HUES48 (cell line): Measurements from ENCODE around the gene HIKESHI.

ENCODE experiments used
- H3K27ac ChIP-seq: one replicate; pipeline ENCODE4 v1.7.0; 2013; ENCODE audit warnings: low read depth, low read length, inconsistent platforms
- H3K27me3 ChIP-seq: 2 replicates; pipeline ENCODE4 v1.6.1; 2013; ENCODE audit warnings: mild to moderate bottlenecking, low read length; ENCODE audit not compliant: control insufficient read depth, insufficient read depth
- H3K36me3 ChIP-seq: 2 replicates; pipeline ENCODE4 v1.6.1; 2013; ENCODE audit warnings: low read length; ENCODE audit not compliant: control insufficient read depth, insufficient read depth
- H3K4me1 ChIP-seq: 2 replicates; pipeline ENCODE4 v1.6.1; 2013; ENCODE audit warnings: mild to moderate bottlenecking, low read length; ENCODE audit not compliant: control insufficient read depth, insufficient read depth
- H3K4me3 ChIP-seq: 2 replicates; pipeline ENCODE4 v1.5.1; 2013; ENCODE audit warnings: mild to moderate bottlenecking, low read depth, low read length
- H3K9ac ChIP-seq: 2 replicates; pipeline ENCODE4 v1.6.1; 2013; ENCODE audit warnings: mild to moderate bottlenecking, low read depth, low read length, moderate library complexity
- H3K9me3 ChIP-seq: 2 replicates; pipeline ENCODE4 v1.6.1; 2013; ENCODE audit warnings: low read length; ENCODE audit not compliant: control insufficient read depth, insufficient read depth

The HIKESHI gene

DNA sequence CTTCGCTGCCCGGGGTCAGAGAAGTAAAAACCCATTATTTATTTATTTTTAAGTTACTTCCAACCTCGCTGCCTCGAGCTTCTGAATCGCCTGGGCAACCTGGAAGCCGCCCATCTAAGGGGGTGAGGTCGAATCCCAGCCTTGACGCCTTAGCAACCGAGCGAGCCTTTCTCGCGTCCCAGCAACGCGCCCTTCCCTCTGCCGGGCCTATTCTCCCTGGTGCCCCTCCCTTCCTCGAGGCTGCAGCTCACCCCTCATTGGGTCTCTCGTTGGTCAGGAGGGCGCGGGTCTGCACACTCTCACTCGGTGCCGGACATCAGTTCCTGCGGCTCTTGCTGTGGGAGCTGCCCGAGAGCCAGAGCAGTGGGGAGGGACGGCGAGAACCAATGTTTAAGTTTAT lies 72.5 kb downstream of the HIKESHI start, which contains the start of gene CCDC81:
TSS of gene CCDC81 (plus strand) at position 302 of the 400 bp plus-strand sequence. CDS start 277 bp downstream, outside the sequence.
- Histone ChIP-seq H3K4me3 (peak within 1 kb of the TSS; percentile 52), H3K4me1 (peaks cover 5% of the 10 kb centered on the region; the same call in 1 of the 2 replicates), H3K9ac (no peak within 1 kb of the TSS), H3K9me3 (no peaks in the 10 kb centered on the region), H3K36me3 (no peaks in the 10 kb centered on the region), H3K27ac (no peak within 1 kb of the TSS), H3K27me3 (no peaks in the 10 kb centered on the region)

DNA sequence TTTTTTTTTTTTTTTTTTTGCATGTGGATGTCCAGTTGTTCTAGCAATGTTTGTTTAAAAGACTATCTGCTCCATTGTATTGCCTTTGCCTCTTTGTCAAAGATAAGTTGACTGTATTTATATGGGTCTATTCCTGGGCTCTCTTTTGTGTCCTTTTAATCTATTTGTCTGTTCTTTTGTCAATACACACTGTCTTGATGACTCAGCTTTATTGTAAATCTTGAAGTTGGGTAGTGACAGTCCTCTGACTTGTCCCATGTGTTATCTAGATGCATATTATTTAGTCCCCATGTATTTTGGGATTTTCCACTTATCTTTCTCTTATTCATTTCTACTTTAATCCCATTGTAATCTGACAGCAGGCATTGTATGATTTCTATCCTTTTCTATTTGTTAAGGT lies 75.9 kb downstream of the HIKESHI start:
- Histone ChIP-seq H3K4me3 (no peak overlapping the region), H3K9me3 (no peaks in the 10 kb centered on the region), H3K27ac (no peak overlapping the region), H3K27me3 (no peaks in the 10 kb centered on the region), H3K4me1 (peaks cover 5% of the 10 kb centered on the region; the same call in 1 of the 2 replicates), H3K9ac (no peak overlapping the region), H3K36me3 (no peaks in the 10 kb centered on the region)

DNA sequence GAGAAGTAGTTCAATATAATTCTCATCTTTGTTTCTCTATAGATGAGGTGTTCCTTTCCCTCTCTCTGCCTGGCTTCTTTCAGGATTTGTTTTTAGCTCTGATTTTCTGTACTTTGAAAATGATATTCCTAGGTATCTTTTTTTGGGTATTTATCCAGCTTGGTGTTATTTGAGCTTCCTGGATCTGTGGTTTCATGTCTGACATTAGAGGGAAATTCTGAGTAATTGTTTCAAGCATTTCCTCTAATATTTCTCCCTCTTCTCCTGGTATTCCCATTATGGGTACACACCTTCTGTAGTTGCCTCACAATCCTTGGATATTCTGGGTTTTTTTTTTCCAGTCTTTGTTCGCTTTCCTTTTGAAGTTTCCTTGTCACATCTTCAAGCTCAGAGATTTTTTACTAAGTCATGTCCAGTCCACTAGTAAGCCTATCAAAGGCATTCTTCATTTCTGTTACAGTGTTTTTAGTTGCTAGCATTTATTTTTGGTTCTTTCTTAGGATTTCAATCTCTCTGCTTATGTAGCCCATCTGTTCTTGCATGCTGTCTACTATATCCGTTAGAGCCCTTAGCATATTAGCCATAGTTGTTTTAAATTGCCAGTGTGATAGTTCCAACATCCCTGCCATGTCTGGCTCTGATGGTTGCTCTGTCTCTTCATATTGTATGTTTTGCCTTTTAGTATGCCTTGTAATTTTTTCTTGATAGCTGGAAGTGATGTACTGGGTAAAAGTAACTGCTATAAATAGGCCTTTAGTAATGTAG lies 78.4 kb downstream of the HIKESHI start:
- Histone ChIP-seq H3K27me3 (no peaks in the 10 kb centered on the region), H3K9ac (no peak overlapping the region), H3K4me3 (no peak overlapping the region), H3K9me3 (no peaks in the 10 kb centered on the region), H3K27ac (no peak overlapping the region), H3K36me3 (no peaks in the 10 kb centered on the region), H3K4me1 (no peaks in the 10 kb centered on the region)

DNA sequence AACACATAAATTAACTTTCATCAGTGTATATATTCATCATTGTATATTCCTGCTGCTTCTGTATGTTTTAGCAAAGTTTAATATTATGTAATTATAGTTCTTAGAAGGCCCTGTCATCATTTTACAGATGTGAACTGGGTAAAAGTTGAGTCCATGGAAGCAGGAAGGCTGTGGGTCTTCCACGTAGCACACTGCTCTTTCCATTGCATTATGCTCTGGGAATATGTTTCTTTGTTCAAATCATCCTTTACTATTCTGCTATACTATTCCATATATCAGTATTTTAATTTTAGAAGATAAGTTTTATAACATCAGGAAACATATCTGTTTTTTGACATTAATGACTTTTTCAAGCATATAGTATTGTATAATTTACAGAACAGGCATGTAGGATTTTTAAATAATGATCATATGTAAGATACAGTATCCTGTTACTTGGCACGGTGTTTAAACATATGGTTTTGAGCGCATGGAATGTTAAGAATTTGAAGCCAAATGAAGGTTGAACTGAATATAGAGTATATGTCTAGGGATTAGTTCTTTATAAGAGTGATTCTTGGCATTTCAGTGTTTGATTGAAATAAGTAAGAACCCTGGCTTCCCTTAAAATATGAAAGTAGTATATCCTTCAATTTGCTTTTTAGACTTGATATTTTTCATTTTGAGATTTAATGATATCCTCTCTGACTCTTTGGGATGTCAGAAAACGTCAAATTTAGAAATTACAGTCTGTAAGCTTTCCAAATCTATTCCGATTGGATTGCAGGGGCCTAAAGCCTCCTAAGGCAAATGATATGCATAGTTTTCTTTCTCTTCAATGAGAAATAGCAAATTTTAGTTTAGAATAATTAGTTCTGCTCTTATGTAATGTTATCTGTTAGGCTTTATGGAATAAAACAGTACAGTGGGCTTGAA lies 81.3 kb downstream of the HIKESHI start:
- no peaks in the 10 kb centered on the region for H3K9me3 ChIP-seq

DNA sequence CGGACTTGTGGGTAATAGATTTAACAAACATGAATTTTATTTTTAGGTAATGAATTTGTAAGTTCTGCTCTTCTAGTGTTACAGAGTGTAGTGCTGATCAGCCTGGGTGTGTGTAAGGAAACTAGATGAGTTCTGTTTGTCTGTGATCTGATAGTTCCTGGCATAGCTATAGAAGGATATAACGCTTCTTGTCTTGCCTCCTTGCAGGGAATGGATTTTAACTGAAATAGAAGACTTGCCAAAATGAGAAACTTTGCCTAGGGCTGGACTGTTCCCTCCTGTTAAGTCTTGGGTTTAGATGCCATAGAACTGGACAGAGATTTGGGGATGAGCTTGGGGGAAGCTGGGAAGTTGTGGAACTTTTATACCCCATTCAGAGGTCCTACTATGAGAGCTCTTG lies 84.2 kb downstream of the HIKESHI start:
- H3K4me3 ChIP-seq, result no peak overlapping the region
- H3K36me3 ChIP-seq, result no peaks in the 10 kb centered on the region
- H3K9me3 ChIP-seq, result no peaks in the 10 kb centered on the region

More for the DNA sequence above, 81.3 kb downstream of the HIKESHI start:
- no peak overlapping the region for H3K4me3 ChIP-seq
- H3K9ac ChIP-seq, result no peak overlapping the region
- H3K36me3 ChIP-seq, result no peaks in the 10 kb centered on the region
- H3K4me1 ChIP-seq, result peaks cover 3% of the 10 kb centered on the region; the same call in 1 of the 2 replicates
- H3K27ac ChIP-seq, result no peak overlapping the region
- no peaks in the 10 kb centered on the region for H3K27me3 ChIP-seq

DNA sequence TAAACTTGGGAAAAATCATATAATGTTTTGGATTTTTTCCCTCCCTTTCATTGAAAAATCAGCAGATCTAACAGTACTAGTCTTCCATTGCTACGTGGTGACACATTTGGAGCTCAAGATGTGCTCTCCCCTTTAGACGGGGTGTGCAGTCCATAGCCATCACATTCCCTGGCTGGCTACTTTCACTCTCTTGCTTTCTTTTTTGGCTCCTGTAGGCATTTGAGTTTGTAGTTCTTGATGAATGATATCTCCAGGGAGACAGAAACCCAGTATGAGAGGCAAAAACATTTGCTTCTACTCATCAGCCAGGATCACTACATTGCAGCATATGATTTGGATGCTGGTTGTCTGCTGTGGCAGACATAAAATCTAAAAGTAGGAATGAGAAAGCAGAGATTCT lies 84.7 kb downstream of the HIKESHI start:
- Histone ChIP-seq H3K4me1 (peaks cover 3% of the 10 kb centered on the region; the same call in 1 of the 2 replicates), H3K27ac (no peak overlapping the region), H3K36me3 (no peaks in the 10 kb centered on the region), H3K4me3 (no peak overlapping the region), H3K9ac (no peak overlapping the region), H3K9me3 (no peaks in the 10 kb centered on the region), H3K27me3 (no peaks in the 10 kb centered on the region)

More for the DNA sequence above, 84.2 kb downstream of the HIKESHI start:
- H3K9ac ChIP-seq, result no peak overlapping the region
- peaks cover 3% of the 10 kb centered on the region; the same call in 1 of the 2 replicates for H3K4me1 ChIP-seq
- no peak overlapping the region for H3K27ac ChIP-seq
- no peaks in the 10 kb centered on the region for H3K27me3 ChIP-seq

DNA sequence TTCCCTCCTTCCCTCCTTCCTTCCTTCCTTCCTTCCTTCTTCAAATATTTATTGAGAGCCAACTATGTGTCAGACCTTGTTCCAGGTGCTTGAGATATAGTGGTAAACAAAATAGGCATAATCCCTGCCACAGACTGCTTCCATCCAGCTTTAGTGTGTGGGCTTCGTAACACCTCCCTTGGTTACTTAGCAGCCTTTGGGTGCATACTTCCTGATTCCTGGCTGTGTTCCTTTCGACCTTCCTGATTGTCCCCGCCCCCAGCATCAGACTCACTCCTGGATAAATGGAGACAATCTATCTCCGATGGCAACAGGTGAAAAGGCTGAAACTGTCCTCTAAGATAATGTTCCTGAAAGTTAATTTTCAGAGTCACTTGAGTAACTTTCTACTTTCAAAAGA lies 86.2 kb downstream of the HIKESHI start:
- no peaks in the 10 kb centered on the region for H3K36me3 ChIP-seq
- H3K9me3 ChIP-seq, result no peaks in the 10 kb centered on the region
- no peak overlapping the region for H3K4me3 ChIP-seq
- no peaks in the 10 kb centered on the region for H3K27me3 ChIP-seq
- peaks cover 3% of the 10 kb centered on the region; the same call in 1 of the 2 replicates for H3K4me1 ChIP-seq
- no peak overlapping the region for H3K27ac ChIP-seq
- no peak overlapping the region for H3K9ac ChIP-seq

DNA sequence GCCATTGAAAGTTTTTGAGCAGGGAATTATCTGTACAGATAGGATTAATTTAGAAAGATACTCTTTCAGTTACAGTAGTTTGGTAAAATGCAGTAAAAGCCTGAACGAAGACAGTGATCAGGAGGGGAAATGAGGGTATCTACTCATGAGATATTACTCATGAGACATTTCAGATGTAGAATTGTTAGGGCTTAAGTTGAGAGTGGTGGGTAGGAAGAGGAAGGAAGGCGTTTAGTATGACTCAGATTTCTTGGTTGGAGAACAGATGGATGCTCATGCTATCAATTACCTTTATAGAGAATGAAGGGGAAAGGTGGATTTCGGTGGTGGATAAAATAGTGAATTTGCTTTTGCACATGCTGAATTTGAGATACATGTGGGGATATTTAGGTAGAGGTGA lies 88.4 kb downstream of the HIKESHI start:
- Histone ChIP-seq H3K27me3 (no peaks in the 10 kb centered on the region), H3K4me1 (peaks cover 15% of the 10 kb centered on the region), H3K9ac (no peak overlapping the region), H3K4me3 (no peak overlapping the region), H3K9me3 (no peaks in the 10 kb centered on the region), H3K36me3 (no peaks in the 10 kb centered on the region), H3K27ac (no peak overlapping the region)

DNA sequence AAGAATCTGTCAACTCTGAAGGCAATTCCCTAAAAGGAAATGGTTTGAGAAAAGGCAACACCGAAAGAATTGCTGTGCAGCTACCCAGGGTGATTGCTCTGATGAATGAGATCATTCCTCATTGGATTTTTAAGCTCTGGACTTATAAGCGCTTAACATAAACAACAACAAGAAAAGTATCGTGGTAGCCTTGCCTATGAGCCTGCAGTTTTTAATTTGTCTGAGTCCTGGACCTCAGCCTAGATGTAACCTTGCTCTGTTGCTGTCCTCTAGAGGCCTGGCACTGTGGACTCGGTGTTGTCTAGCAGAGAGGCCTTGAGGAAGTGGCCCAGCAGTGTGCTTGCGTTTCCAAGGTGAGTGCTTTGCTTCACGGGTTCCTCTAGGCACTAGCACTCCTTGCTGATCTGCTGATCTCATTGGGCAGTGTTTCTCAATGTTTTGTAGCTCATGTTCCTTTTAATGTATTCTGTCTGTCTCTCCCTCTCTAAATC lies 93.1 kb downstream of the HIKESHI start:
- H3K27ac ChIP-seq, result no peak overlapping the region
- H3K36me3 ChIP-seq, result no peaks in the 10 kb centered on the region
- H3K9ac ChIP-seq, result no peak overlapping the region
- H3K4me3 ChIP-seq, result no peak overlapping the region
- H3K4me1 ChIP-seq, result peaks cover 11% of the 10 kb centered on the region
- H3K27me3 ChIP-seq, result no peaks in the 10 kb centered on the region
- no peaks in the 10 kb centered on the region for H3K9me3 ChIP-seq
